GM10847 (cell line): ENCODE results near the gene FGFRL1.

Experiments used
- POLR2A ChIP-seq: IDR thresholded peaks from 2 replicates; pipeline ENCODE4 v1.6.1; 2011; ENCODE audit not compliant: insufficient read length; ENCODE audit errors: extremely low read depth

FGFRL1 gene

DNA sequence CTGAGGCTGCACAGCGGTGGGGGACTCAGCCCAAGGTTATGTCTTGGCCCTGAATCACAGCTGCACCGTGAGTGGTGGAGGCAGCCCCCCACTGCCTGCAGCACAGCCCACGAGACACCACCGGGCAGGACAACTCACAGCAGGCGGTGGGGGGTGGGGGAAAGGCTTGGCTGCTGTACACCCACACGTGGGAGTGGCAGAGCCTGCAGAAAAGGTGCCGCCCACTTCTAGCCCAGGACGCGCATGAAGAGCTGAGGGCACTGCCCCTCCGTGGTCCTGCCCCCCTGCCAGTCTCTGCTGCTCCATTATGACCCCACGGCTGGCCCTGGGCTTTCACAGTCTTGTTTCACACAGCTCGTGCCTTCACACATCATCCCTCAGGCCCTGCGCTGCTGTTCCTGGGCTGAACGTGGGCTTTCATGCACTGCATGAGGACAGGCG, 40.8 kb downstream of the FGFRL1 start:
- no peak for TF ChIP-seq POLR2A

DNA sequence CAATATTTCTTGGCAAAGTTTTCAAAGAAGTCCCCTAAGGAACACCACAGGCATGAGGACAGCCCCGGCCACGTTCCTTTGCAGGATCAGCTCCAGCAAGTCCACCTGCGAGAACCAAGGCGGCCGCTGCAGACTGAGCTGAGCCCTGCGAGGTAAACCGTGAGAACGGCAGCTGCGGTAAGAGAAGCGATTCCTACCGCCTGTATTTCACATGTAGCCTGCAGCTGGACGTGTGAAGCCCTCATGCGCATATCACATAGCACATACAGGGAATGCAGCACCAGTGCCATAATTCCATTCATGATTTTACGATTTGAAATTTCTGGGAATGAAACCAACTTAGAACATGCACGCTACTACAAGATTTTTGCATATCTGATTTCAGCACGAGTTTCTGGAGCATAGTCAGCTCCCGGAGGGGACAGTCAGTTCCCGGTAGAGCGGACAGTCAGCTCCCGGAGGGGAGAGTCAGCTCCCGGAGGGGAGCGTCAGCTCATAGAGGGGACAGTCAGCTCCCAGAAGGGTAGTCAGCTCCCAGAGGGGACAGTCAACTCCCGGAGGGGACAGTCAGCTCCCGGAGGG, 41.7 kb downstream of the FGFRL1 start:
- no peak for TF ChIP-seq POLR2A

DNA sequence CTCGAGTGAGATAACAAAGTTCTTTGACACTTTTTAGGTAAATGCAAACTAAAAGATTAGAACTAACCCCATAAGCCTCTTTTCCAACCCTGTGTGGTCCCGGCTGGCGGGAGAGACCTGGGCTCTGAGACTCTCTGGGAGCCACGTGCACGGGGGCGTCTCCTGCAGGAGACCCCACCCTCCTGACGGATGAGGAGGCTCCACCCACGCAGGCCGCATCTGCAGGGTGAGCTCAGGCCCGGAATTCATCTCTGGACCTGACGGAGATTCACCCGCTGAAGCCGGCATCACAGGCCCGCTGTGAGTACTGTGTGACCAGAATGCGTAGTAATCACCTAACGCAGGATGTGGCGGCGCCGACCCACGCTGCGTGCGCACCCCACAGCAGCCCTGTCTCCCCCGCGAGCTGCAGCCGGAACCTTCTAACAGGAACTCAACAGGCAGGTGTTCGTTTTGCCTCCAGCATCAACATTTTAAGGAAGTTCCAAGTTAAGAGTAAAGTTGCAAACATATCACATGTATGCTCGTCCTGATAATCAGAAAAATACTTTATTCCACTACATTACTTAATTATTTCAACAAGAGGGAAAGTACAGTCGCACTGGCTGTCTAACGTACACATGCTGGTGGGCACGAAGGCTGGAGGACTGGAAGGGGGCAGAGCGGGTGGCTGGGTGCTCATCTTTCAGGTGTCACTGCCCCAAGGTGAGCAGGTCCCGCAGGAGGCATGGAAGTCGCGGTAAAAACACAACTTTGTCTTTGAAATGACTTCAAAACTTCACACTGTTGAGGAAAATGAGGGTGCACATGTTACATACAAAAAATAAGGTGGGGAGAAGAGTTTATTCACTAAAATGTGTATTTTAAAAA, 44.5 kb downstream of the FGFRL1 start:
- TF ChIP-seq POLR2A: no peak

DNA sequence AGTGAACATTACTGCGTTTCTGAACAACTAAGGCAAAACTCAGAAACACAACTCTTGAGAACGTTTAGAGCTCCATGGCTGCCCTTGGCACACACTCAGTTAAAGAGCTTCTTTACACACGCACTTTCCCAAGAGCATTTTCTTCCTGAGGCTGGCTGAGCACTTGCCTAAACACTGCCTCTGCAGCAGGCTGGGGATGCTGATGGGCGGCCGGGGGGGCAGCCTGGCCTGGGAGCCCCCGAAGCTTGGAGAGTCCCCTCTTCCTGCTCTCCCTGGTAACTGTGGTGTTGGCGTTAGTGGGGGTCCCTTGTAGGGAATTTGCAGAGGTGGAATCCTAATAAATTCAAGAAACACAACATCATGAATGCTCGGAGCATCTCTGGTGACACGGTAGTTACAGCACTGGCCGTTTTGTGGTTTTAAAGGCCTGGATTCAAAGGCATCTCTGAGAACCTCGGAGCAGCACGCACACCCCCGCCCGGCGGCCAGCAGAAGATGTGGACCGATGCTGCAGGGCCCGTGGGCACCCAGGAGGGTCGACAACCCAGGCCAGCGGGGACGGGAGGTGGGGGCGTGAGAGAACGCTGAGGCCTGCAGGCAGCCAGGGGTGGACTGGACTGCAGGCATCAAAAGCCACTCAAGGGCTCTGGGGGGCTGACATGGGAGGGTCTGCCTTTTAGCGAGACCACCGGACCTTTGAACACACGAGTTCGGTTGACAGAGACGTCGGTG, 45.4 kb downstream of the FGFRL1 start:
- no peak for TF ChIP-seq POLR2A

DNA sequence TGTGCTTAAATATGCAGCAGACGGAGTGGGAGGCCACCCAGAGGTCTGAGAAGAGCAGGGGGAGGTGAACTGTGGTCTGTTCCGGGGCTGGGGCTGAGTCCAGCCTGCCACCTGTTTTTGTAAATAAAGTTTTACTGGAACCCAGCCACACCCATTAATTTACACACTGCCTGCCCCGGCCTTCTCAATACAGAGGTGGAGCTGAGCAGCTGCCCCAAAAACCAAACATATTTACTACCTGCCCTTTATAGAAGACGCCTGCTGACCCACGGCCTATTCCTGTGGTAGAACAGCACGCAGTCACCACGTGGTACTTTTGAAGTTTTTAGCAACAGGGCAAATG, 45.9 kb downstream of the FGFRL1 start:
- TF ChIP-seq POLR2A: no peak

DNA sequence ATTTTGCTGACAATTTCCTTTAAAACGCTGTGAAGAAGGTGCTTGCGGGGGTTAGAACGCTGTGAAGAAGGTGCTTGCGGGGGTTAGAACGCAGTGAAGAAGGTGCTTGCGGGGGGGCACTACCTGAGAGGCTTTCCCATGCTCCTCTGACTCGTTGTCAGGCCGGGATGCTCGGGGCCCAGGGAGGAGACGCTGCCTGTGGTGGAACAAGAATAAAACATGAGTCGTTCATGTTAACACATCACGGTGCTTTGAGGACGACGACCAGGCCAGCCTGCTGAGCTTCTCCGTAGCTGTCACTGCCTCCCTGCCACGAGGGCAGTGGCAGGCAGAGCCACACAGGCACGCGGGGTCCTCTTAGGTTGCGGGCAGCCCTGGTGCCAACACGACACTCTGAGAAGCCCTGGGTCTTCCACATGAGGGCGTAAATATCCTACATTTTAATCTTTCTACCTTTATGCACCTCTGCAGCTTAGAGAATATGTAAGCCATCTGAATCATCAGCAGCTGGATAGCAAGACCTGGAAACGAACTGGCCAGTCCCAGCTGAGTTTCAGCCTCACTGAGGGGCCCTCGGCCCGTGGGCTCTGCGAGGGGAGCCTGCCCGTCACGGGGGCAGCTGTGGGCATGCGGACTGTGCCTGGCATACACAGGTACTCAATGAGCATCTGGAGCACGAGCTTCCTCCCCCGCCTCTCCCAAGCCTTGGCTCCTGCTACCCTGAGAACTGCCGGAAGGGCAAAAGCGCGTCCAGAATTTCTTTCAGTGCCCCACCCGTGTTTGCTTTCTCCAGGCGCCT, 47.0 kb downstream of the FGFRL1 start:
- no peak for TF ChIP-seq POLR2A

DNA sequence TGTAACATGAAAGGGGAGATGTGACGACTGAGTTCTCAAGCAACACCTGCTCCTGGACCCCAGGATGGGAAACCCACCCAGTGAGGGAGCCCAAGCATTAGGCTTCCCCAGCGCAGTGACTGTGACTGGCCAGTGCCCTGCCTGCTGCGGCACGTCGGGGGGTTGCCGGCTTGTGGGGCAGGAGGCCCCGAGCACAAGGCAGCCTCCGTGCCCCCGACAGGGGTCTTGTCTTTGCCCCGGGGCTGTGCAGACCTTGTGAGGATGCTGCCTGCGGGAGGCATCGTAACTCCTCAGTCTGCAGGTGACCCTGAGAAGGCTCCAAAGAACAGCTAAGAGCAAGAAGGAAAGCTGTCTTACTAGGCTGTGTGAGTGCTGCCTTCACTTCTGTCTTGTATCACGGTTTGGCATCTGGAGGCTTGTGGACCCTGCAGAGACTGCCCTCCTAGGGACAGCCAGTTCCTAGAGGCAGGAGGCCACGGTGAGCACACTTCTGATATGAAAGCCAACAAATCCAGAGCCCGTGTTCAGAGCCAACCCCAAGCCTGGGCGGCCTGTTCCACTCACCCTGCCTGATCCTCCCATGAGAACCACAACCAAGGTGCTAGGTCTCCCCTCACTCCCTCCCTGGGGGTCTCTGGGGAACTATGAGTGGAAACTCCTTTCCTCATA, 47.7 kb downstream of the FGFRL1 start:
- no peak for TF ChIP-seq POLR2A

DNA sequence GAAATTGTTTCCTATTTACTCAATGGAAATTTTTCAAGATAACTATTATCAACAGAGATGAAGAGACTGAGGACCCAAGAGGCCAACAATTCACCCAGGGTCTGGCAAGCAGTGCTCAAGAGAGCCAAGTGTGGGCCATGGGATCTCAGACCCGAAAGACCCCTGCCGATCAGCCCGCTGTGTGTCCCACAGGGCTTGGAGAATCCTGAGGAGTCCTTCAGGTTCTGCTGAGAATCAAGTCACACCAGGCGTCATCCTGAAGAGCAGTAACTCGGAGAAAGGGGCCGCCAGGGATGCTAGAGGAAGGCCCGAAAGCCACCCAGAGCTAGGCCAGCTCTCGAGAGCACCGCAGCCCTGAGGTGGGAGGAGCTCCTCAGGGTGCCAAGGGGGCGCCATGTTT, 48.7 kb downstream of the FGFRL1 start:
- no peak for TF ChIP-seq POLR2A

DNA sequence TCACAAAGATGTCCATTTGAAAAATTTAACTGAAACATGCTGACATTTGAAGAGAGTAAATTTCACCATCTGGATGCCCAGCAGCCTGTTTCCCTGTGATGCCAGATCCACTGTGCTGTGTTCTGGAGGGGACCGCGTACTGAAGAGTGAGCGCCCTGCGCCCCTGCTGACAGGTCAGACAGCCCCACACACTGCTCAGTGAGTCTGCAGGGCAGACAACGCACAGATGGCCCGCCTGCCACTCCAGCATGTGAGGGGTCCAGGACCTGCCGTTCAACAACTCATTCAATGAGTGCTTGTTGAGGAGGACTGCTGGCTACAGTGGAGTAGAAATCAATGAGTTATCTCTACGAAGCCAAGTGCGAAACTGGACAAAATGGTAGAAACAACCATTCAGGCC, 49.2 kb downstream of the FGFRL1 start:
- no peak for TF ChIP-seq POLR2A

DNA sequence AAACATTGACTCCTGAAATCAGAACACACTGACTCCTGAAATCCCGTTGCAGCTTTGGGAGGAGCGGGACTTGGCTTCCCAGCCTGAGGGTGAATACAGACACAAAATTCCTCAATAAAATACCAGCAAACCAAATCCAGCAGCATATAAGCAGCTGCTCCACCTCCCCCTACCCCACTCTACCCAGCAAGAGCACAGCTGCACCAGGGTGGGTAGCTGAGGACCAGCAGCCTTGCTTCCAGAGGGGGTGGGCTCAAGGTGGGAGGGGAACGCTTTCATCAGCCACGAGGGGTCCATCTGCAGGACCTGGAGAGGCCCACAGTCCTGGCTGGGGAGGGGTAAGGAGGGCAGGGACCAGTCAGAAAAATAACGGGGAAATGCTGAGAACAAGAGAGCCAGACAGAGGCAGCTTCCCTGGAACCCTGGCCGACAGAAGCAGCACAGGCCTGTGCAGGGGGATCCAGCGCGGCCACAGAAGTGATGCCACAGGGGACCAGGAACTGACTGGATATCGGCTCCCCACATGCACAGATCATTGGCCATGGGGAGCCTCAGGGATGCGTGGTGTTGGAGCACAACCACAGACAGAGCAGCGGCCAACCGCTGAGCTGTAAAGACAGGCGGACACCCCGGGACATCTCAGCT, 49.8 kb downstream of the FGFRL1 start:
- no peak for TF ChIP-seq POLR2A

DNA sequence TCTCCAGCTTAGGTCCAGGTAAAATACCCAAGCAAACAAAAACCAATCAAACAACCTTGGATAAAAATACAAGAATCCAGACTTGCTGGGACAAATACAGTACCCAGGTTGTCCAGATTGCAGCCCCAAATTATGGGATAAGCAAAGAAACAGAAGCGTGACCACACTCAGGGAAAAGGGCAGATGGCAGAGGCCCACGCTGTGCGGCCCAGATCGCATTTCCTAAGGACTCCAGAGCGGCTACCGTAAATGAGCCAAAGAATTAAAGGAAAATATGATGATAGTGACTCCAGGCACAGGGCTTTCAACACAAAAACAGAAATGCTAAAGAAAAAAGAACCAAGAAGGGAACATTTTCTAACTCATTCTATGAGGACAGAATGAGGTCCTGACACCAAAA, 50.3 kb downstream of the FGFRL1 start:
- TF ChIP-seq POLR2A: no peak

DNA sequence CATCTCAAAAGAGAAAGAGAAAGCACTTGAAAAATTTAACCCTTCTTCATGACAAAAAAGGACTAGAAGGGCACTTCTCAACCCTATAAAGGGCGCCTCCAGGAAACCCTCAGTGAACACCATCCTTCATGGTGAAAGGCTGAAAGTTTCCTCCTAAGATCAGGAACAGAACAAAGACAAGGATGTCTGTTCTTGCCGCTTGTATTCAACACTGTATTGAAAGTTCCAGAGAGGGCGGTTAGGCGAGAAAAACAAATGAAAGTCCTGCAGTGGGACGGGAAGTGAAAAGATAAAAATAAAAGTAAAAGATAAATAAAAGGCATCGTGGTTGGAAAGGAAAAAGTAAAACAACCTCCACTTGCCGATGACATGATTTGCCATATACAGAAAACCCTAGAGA, 51.0 kb downstream of the FGFRL1 start:
- TF ChIP-seq POLR2A: no peak

DNA sequence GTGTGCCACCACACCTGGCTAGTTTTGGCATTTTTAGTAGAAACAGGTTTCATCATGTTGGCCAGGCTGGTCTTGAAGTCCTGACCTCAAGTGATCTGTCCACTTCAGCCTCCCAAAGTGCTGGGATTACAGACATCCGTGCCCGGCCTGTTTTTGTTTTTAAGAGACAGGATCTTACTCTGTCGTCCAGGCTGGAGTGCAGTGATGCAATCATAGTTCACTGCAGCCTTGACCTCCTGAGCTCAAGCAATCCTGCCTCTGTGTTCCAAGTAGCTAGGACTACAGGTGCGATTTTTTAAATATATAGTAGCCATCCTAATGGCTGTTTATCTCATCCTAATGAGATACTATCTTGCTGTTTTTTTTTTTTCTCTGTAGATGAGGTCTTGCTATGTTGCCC, 54.3 kb downstream of the FGFRL1 start:
- TF ChIP-seq POLR2A: no peak

DNA sequence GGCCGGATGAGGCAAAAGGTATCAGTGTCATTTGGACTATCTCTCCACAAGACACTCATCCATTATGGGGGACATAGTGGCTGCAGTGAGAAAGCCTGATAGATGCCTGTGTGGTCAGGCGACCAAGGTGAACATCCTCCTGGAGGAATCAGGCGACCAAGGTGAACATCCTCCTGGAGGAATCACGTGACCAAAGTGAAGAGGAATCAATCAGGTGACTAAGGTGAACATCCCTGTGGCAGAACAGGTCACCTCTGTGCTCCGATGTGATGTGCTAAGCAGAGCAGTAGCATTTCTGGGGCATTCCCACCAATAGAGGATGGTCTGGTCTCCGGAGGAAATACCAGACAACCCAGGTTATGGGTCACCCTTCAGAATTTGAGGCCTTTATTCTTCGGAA, 58.0 kb downstream of the FGFRL1 start:
- TF ChIP-seq POLR2A: no peak
